B cell (primary cell): Measurements from ENCODE around the gene CIAO2A.

ENCODE experiments used
- CTCF ChIP-seq: fragments of 200-600 bp; IDR thresholded peaks from one replicate; pipeline ENCODE4 v1.8.0; 2022; ENCODE audit warnings: antibody characterized with exemption, mild to moderate bottlenecking
- EZH2 ChIP-seq: IDR thresholded peaks from 2 replicates; pipeline ENCODE4 v1.6.1; 2012; ENCODE audit warnings: borderline replicate concordance, low read depth, mild to moderate bottlenecking, moderate library complexity, low read length; ENCODE audit not compliant: insufficient read depth, poor library complexity, severe bottlenecking

- TF ChIP-seq CTCF = no peak
- no peak for TF ChIP-seq EZH2
Observed at GRCh38 chr15:64071931-64072765, 21.5 kb downstream of the CIAO2A start.
